Activated T-helper 2 cell treated with anti-CD3 and anti-CD28 coated beads, Interferon-gamma antibody, Interleukin-2, Interleukin-4, amounts not matched to agents 10 μg/mL and 5 μg/mL and 100 μg/mL, durations not matched to agents 14 hours and 24 hours and 36 hours (primary cell): ENCODE measurements around the gene BCAS1. TPM values are rescaled to one million over a fixed set of nuclear protein-coding genes. Genes with fewer than 3 reads are reported as not detected.

Experiments used
- DNase-seq: peaks from one replicate; pipeline ENCODE4 v3.0.0; 2021; ENCODE audit warnings: low spot score
- H3K27ac Mint-ChIP-seq: one replicate; pipeline ENCODE4 v1.8.0; 2021; ENCODE audit warnings: mixed read lengths
- H3K27me3 Mint-ChIP-seq: one replicate; pipeline ENCODE4 v1.8.0; 2021; ENCODE audit warnings: low read depth, mixed read lengths
- H3K36me3 Mint-ChIP-seq: one replicate; pipeline ENCODE4 v1.8.0; 2021; ENCODE audit warnings: low read depth, mixed read lengths
- H3K4me1 Mint-ChIP-seq: one replicate; pipeline ENCODE4 v1.8.0; 2021; ENCODE audit warnings: low read depth, mixed read lengths
- H3K4me3 Mint-ChIP-seq: one replicate; pipeline ENCODE4 v1.8.0; 2021; ENCODE audit warnings: low read depth, mild to moderate bottlenecking, moderate library complexity, mixed read lengths
- H3K9me3 Mint-ChIP-seq: one replicate; pipeline ENCODE4 v1.8.0; 2021; ENCODE audit warnings: mixed read lengths
- intact Hi-C: fragments of 100-400 bp; cut with micrococcal nuclease; formaldehyde crosslinking; loops from one replicate; pipeline ENCODE4 v1.15.1; 2023
- total RNA-seq: library from RNA; stranded (reverse); gene quantifications from 2 replicates; pipeline ENCODE4 v1.2.3, GENCODE V29; 2022

Gene BCAS1
- total RNA-seq, 1 donor from 2014 or later = not detected

GRCh38 chr20:54095824-54096223, 25.4 kb upstream of the BCAS1 start:
- H3K4me1 Mint-ChIP-seq = peaks cover 4% of the 10 kb centered on the region
- no peaks in the 10 kb centered on the region for H3K36me3 Mint-ChIP-seq
- H3K27ac Mint-ChIP-seq = no peak overlapping the region
- no peaks in the 10 kb centered on the region for H3K9me3 Mint-ChIP-seq
- no peak for DNase-seq
- H3K4me3 Mint-ChIP-seq = no peak overlapping the region
- intact Hi-C loops = loop anchor here (1.0 kb wide), 2 partner anchors 103 to 551 kb away; no protein-coding TSS in a partner anchor
- peaks cover 15% of the 10 kb centered on the region for H3K27me3 Mint-ChIP-seq

DNA sequence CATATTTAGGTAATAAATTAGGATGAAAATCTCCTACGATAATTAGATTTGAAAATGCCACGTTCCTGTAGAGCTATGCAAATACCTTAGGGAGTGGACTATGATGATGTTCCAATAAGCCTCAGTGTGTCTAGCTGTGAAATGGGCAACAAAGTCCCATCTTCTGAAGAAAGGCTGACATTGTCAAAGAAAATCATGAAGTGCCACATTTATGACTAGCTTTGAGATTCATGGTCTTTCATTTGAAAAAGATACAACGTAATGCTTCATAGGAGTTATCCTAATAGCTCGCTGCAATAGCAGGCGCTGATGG, 23.8 kb upstream of the BCAS1 start:
- DNase-seq = no peak
- intact Hi-C loops = no loop called here
- Mint-ChIP-seq H3K27me3 (peaks cover 20% of the 10 kb centered on the region), H3K4me1 (peaks cover 4% of the 10 kb centered on the region), H3K9me3 (no peaks in the 10 kb centered on the region), H3K4me3 (no peak overlapping the region), H3K36me3 (no peaks in the 10 kb centered on the region), H3K27ac (no peak overlapping the region)

- Mint-ChIP-seq H3K4me3 (no peak overlapping the region), H3K27ac (no peak overlapping the region), H3K4me1 (peaks cover 4% of the 10 kb centered on the region), H3K27me3 (peaks cover 22% of the 10 kb centered on the region), H3K9me3 (no peaks in the 10 kb centered on the region), H3K36me3 (no peaks in the 10 kb centered on the region)
- no peak for DNase-seq
- intact Hi-C loops = no loop called here
Measured at GRCh38 chr20:54093423-54094267, 23.3 kb upstream of the BCAS1 start.

- no peak for DNase-seq
- peaks cover 3% of the 10 kb centered on the region for H3K4me1 Mint-ChIP-seq
- no peak overlapping the region for H3K4me3 Mint-ChIP-seq
- H3K36me3 Mint-ChIP-seq = no peaks in the 10 kb centered on the region
- peaks cover 18% of the 10 kb centered on the region for H3K27me3 Mint-ChIP-seq
- intact Hi-C loops = no loop called here
- H3K27ac Mint-ChIP-seq = no peak overlapping the region
- H3K9me3 Mint-ChIP-seq = no peaks in the 10 kb centered on the region
Measured at GRCh38 chr20:54092021-54092420, 21.6 kb upstream of the BCAS1 start.

DNA sequence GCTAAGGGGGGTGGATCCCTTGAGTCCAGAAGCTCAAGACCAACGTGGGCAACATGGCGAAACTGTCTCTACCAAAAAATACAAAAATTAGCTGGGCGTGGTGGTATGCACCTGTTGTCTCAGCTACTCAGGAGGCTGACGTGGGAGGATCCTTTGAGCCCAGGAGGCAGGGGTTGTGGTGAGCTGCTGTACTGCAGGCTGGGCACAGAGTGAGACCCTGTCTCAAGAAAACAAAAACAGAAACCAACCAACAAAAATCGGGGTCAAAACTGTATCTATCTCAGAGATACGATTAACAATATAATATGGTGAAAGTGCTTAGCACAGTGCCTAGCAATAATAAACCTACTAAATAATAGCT, 20.7 kb upstream of the BCAS1 start:
- H3K4me1 Mint-ChIP-seq = no peaks in the 10 kb centered on the region
- no peaks in the 10 kb centered on the region for H3K9me3 Mint-ChIP-seq
- intact Hi-C loops = no loop called here
- H3K4me3 Mint-ChIP-seq = no peak overlapping the region
- no peak for DNase-seq
- H3K27me3 Mint-ChIP-seq = peaks cover 22% of the 10 kb centered on the region
- no peaks in the 10 kb centered on the region for H3K36me3 Mint-ChIP-seq
- H3K27ac Mint-ChIP-seq = no peak overlapping the region

- Mint-ChIP-seq H3K4me1 (no peaks in the 10 kb centered on the region), H3K4me3 (no peak overlapping the region), H3K36me3 (no peaks in the 10 kb centered on the region), H3K27me3 (peaks cover 22% of the 10 kb centered on the region), H3K9me3 (no peaks in the 10 kb centered on the region), H3K27ac (no peak overlapping the region)
- no peak for DNase-seq
- intact Hi-C loops = no loop called here
Measured at GRCh38 chr20:54090230-54091119, 20.1 kb upstream of the BCAS1 start.

DNA sequence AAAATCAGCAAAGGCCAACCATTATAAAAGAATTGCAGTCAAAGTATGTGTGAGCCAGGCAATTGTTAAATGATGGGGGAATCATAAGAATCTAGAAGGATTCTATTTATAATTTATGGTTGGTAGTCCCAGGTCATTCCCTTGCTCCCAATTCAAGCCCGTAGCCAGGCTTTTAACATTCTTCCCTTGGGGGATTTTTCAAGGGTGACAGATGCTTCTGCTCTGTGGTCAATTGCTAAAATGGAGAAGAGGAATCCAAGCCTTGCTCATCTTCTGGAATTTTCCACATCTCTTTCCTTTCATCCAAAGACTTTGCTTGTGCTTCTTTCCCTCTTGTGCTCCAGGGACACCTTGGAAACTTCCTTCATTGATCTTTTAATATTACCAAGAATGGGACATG, 18.0 kb upstream of the BCAS1 start:
- H3K9me3 Mint-ChIP-seq = no peaks in the 10 kb centered on the region
- DNase-seq = no peak
- no peak overlapping the region for H3K4me3 Mint-ChIP-seq
- no peak overlapping the region for H3K27ac Mint-ChIP-seq
- H3K4me1 Mint-ChIP-seq = no peaks in the 10 kb centered on the region
- intact Hi-C loops = no loop called here
- no peaks in the 10 kb centered on the region for H3K36me3 Mint-ChIP-seq
- H3K27me3 Mint-ChIP-seq = peaks cover 25% of the 10 kb centered on the region

GRCh38 chr20:54086507-54087039, 16.2 kb upstream of the BCAS1 start:
- Mint-ChIP-seq H3K4me3 (no peak overlapping the region), H3K9me3 (no peaks in the 10 kb centered on the region), H3K27me3 (peaks cover 17% of the 10 kb centered on the region), H3K27ac (no peak overlapping the region), H3K36me3 (no peaks in the 10 kb centered on the region), H3K4me1 (peaks cover 3% of the 10 kb centered on the region)
- intact Hi-C loops = no loop called here
- no peak for DNase-seq

- H3K36me3 Mint-ChIP-seq = no peaks in the 10 kb centered on the region
- DNase-seq = no peak
- H3K4me3 Mint-ChIP-seq = no peak overlapping the region
- no peaks in the 10 kb centered on the region for H3K9me3 Mint-ChIP-seq
- peaks cover 19% of the 10 kb centered on the region for H3K27me3 Mint-ChIP-seq
- intact Hi-C loops = no loop called here
- H3K27ac Mint-ChIP-seq = no peak overlapping the region
- H3K4me1 Mint-ChIP-seq = peaks cover 3% of the 10 kb centered on the region
Measured at GRCh38 chr20:54085910-54086309, 15.5 kb upstream of the BCAS1 start.

- Mint-ChIP-seq H3K36me3 (no peaks in the 10 kb centered on the region), H3K27me3 (peaks cover 21% of the 10 kb centered on the region), H3K4me3 (no peak overlapping the region), H3K27ac (no peak overlapping the region), H3K9me3 (no peaks in the 10 kb centered on the region), H3K4me1 (peaks cover 5% of the 10 kb centered on the region)
- intact Hi-C loops = no loop called here
- no peak for DNase-seq
Measured at GRCh38 chr20:54085425-54085824, 15.0 kb upstream of the BCAS1 start.

DNA sequence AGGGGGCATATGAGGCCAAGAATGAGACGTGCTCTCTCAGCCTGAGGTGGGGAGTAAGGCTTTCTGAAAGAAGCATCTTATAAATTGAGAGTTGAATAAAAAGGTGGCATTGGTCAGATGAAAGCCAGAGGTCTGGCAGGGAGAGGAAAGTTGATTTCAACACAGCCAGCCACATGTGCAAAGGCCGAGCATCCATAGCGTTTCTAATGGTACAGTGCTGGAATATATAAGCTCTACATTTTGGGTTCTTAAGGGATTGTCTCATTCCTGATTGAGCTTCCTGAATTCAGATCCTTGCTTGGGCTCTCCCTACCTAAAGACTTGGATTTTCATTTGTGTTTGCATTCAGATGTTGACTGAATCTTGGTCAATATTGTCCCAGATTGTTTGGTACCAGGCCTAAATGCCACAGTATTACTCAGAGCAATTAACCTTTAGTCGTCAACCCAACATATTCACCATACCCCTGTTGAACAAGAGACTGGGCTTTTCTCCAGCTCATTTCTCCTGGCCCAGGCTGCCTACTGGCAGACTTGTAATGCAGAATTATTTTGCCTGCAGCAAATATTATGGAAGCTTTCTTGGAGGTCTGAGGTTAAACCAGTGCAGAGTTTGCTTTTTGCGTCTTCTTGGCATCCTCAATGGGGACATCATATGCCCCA, 14.5 kb upstream of the BCAS1 start:
- Mint-ChIP-seq H3K27ac (no peak overlapping the region), H3K9me3 (no peaks in the 10 kb centered on the region)

GRCh38 chr20:54084193-54084592, 13.8 kb upstream of the BCAS1 start:
- intact Hi-C loops = no loop called here
- Mint-ChIP-seq H3K27me3 (peaks cover 16% of the 10 kb centered on the region), H3K9me3 (peaks cover under 1% of the 10 kb centered on the region), H3K4me3 (no peak overlapping the region), H3K36me3 (peaks cover under 1% of the 10 kb centered on the region), H3K27ac (no peak overlapping the region), H3K4me1 (peaks cover 6% of the 10 kb centered on the region)
- DNase-seq = no peak

More for the DNA sequence above, 14.5 kb upstream of the BCAS1 start:
- Mint-ChIP-seq H3K27me3 (peaks cover 19% of the 10 kb centered on the region), H3K36me3 (no peaks in the 10 kb centered on the region), H3K4me3 (no peak overlapping the region), H3K4me1 (peaks cover 5% of the 10 kb centered on the region)
- intact Hi-C loops = no loop called here
- DNase-seq = no peak
